GM23338 (cell line): Measurements from ENCODE around the gene SLC9A9. TPM values are rescaled to one million over a fixed set of nuclear protein-coding genes. Genes with fewer than 3 reads are reported as not detected.
A peak's percentile ranks its signal among the peaks of the same experiment; 100 is the strongest.

Experiments
- ATAC-seq: fragments of 200-7000 bp; cut with Tn5 transposase; 3 replicates; pipeline ENCODE4 v1.9.1; 2020
- DNase-seq: peaks from one replicate; pipeline ENCODE4 v3.0.0-alpha.2; 2015; ENCODE audit warnings: low spot score
- H2AFZ ChIP-seq: fragments of 200-600 bp; sonication (generic); 2 replicates; pipeline ENCODE4 v1.8.0; 2016; ENCODE audit warnings: antibody characterized with exemption, mild to moderate bottlenecking, moderate library complexity
- H3F3A ChIP-seq: fragments of 200-600 bp; sonication (generic); replicated peaks from 2 replicates; pipeline ENCODE4 v1.8.0; 2017; ENCODE audit warnings: antibody characterized with exemption, mixed run types, low read depth
- H3K27ac ChIP-seq: fragments of 200-600 bp; sonication (generic); 2 replicates; pipeline ENCODE4 v1.6.1; 2016; ENCODE audit warnings: low read depth
- H3K27me3 ChIP-seq: fragments of 200-600 bp; sonication (generic); 2 replicates; pipeline ENCODE4 v1.8.0; 2016; ENCODE audit warnings: mild to moderate bottlenecking, mixed run types, moderate library complexity; ENCODE audit not compliant: insufficient read depth
- H3K36me3 ChIP-seq: fragments of 200-600 bp; sonication (generic); 2 replicates; pipeline ENCODE4 v1.8.0; 2016; ENCODE audit warnings: mild to moderate bottlenecking; ENCODE audit not compliant: insufficient read depth
- H3K4me1 ChIP-seq: fragments of 200-600 bp; sonication (generic); 2 replicates; pipeline ENCODE4 v1.8.0; 2016; ENCODE audit warnings: mild to moderate bottlenecking, moderate library complexity; ENCODE audit not compliant: insufficient read depth
- H3K4me2 ChIP-seq: fragments of 200-600 bp; sonication (generic); 2 replicates; pipeline ENCODE4 v1.7.1; 2017; ENCODE audit warnings: mixed run types
- H3K4me3 ChIP-seq: fragments of 200-600 bp; sonication (generic); 2 replicates; pipeline ENCODE4 v1.6.1; 2016; ENCODE audit warnings: mixed run types
- H3K79me2 ChIP-seq: fragments of 200-600 bp; sonication (generic); replicated peaks from 2 replicates; pipeline ENCODE4 v1.8.0; 2017; ENCODE audit warnings: mild to moderate bottlenecking; ENCODE audit not compliant: insufficient read depth
- H3K9me2 ChIP-seq: fragments of 200-600 bp; sonication (generic); 2 replicates; pipeline ENCODE4 v1.8.0; 2017; ENCODE audit not compliant: insufficient read depth
- H4K20me1 ChIP-seq: fragments of 200-600 bp; sonication (generic); replicated peaks from 2 replicates; pipeline ENCODE4 v1.8.0; 2017; ENCODE audit warnings: mild to moderate bottlenecking; ENCODE audit not compliant: insufficient read depth
- H3K27ac Mint-ChIP-seq: 2 replicates; pipeline ENCODE4 v1.8.0; 2020; ENCODE audit warnings: inconsistent platforms, mild to moderate bottlenecking, moderate library complexity, mixed read lengths
- H3K27me3 Mint-ChIP-seq: 3 replicates; pipeline ENCODE4 v1.8.0; 2022; ENCODE audit warnings: low read depth, mild to moderate bottlenecking, moderate library complexity, mixed read lengths, inconsistent platforms; ENCODE audit not compliant: insufficient read depth, poor library complexity
- H3K36me3 Mint-ChIP-seq: 3 replicates; pipeline ENCODE4 v1.8.0; 2021; ENCODE audit warnings: low read depth, mild to moderate bottlenecking, inconsistent platforms, moderate library complexity, mixed read lengths
- H3K4me1 Mint-ChIP-seq: 3 replicates; pipeline ENCODE4 v1.8.0; 2020; ENCODE audit warnings: mild to moderate bottlenecking, inconsistent platforms, mixed read lengths
- H3K4me3 Mint-ChIP-seq: 3 replicates; pipeline ENCODE4 v1.8.0; 2021; ENCODE audit warnings: moderate library complexity, mild to moderate bottlenecking, inconsistent platforms, mixed read lengths
- H3K9me3 Mint-ChIP-seq: 3 replicates; pipeline ENCODE4 v1.8.0; 2020; ENCODE audit warnings: moderate library complexity, mild to moderate bottlenecking, inconsistent platforms, mixed read lengths
- CREB1 ChIP-seq: fragments of 250-450 bp; sonication (Bioruptor Pico); IDR thresholded peaks from 2 replicates; pipeline ENCODE4 v1.5.0; 2020; ENCODE audit warnings: low read depth, mild to moderate bottlenecking, moderate library complexity
- CTCF ChIP-seq, 2 experiments: fragments of 200-600 bp in 1 of 2; sonication (generic) in 1 of 2; conservative IDR thresholded peaks; 2 replicates each; pipeline versions ENCODE4 v1.5.1 to v1.6.1; 2016 to 2017; ENCODE audit warnings: antibody characterized with exemption in 2 of 2, low read depth in 2 of 2, mild to moderate bottlenecking in 2 of 2, moderate library complexity in 1 of 2
- ETS1 ChIP-seq: IDR thresholded peaks from 2 replicates; pipeline ENCODE4 v1.6.1; 2016; ENCODE audit warnings: antibody characterized with exemption
- EZH2 ChIP-seq: fragments of 200-600 bp; sonication (generic); IDR thresholded peaks from one replicate; pipeline ENCODE4 v1.8.0; 2017; ENCODE audit warnings: antibody characterized with exemption, mild to moderate bottlenecking, low read depth; ENCODE audit not compliant: unreplicated experiment
- EZH2phosphoT487 ChIP-seq: fragments of 200-600 bp; sonication (generic); IDR thresholded peaks from one replicate; pipeline ENCODE4 v1.8.1; 2018; ENCODE audit warnings: antibody characterized with exemption; ENCODE audit not compliant: unreplicated experiment
- JUNB ChIP-seq: IDR thresholded peaks from one replicate; pipeline ENCODE4 v1.6.1; 2016; ENCODE audit warnings: antibody characterized with exemption; ENCODE audit not compliant: unreplicated experiment
- NANOG ChIP-seq: IDR thresholded peaks from 2 replicates; pipeline ENCODE4 v1.6.1; 2016; ENCODE audit warnings: antibody characterized with exemption, borderline replicate concordance
- POLR2AphosphoS5 ChIP-seq: IDR thresholded peaks from 2 replicates; pipeline ENCODE4 v1.6.1; 2016; ENCODE audit warnings: antibody characterized with exemption, low read depth
- REST ChIP-seq: IDR thresholded peaks from one replicate; pipeline ENCODE4 v1.6.1; 2018; ENCODE audit warnings: antibody characterized with exemption; ENCODE audit not compliant: unreplicated experiment
- STAT1 ChIP-seq: IDR thresholded peaks from one replicate; pipeline ENCODE4 v1.6.1; 2016; ENCODE audit warnings: antibody characterized with exemption; ENCODE audit not compliant: unreplicated experiment
- ZNF114 ChIP-seq: fragments of 250-450 bp; sonication (Bioruptor Pico); IDR thresholded peaks from 2 replicates; pipeline ENCODE4 v1.5.0; 2020; ENCODE audit warnings: mild to moderate bottlenecking, moderate library complexity
- ZNF331 ChIP-seq: fragments of 250-450 bp; sonication (Bioruptor Pico); IDR thresholded peaks from 2 replicates; pipeline ENCODE4 v1.5.0; 2020; ENCODE audit warnings: low read depth, mild to moderate bottlenecking, moderate library complexity
- ZNF462 ChIP-seq: fragments of 250-450 bp; sonication (Bioruptor Pico); IDR thresholded peaks from 2 replicates; pipeline ENCODE4 v1.5.0; 2020; ENCODE audit warnings: mild to moderate bottlenecking, moderate library complexity
- polyA plus RNA-seq: library from polyadenylated mRNA; unstranded; fragments of >200 nt; fragmentation: Nextera tagmentation; extraction: Ambion mirVana; gene quantifications from 2 replicates; pipeline ENCODE4 v1.2.1, GENCODE V29; 2016
- total RNA-seq: library from RNA; depleted of rRNA; stranded (reverse); fragments of >200 nt; shearing (Covaris generic); gene quantifications from 2 replicates; pipeline ENCODE4 v1.2.3, GENCODE V29; 2014

Gene SLC9A9
- total and polyA plus RNA-seq, 2 experiments from 2014 or later: 1.3 to 1.6 TPM

DNA sequence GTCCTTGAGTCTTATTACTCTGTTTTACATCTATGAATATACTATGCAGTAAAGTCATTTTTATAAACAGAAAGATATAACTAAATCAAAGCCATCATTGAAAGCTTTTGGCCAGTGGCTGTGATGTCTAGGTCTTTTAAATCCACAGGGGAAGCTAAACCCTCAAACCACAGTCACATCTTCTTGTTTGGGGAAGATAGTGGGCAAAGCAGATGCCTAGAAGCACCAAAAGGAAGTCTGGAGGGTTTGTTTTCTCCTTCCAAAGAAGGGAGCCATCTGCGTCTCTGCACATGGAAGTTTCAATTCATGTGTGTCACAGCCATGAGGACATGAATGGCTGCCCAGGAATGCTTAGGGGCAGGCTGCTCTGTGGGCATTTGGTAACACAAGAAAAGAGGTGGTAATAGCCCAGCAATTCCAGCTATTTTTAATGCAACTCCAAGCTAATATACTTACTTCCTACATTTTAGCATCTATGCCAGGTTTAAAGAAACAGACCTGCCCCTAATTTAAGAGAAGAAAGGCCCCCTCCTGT lies 322.2 kb downstream of the SLC9A9 start:
- Histone ChIP-seq H2AFZ (peak overlapping the region; percentile 67), H3F3A (no peaks in the 10 kb centered on the region), H3K9me2 (peaks cover 7% of the 10 kb centered on the region), H3K4me2 (no peak overlapping the region), H3K79me2 (no peaks in the 10 kb centered on the region), H3K4me1 (no peaks in the 10 kb centered on the region), H3K27me3 (no peaks in the 10 kb centered on the region), H3K36me3 (no peaks in the 10 kb centered on the region), H3K27ac (no peak overlapping the region), H4K20me1 (no peaks in the 10 kb centered on the region), H3K4me3 (no peak overlapping the region)
- Mint-ChIP-seq H3K4me1 (no peaks in the 10 kb centered on the region), H3K4me3 (no peak overlapping the region), H3K27ac (no peak overlapping the region), H3K36me3 (no peaks in the 10 kb centered on the region), H3K9me3 (no peaks in the 10 kb centered on the region), H3K27me3 (no peaks in the 10 kb centered on the region)
- ATAC-seq (no peak), DNase-seq (no peak)
- TF ChIP-seq ETS1 (no peak), CTCF (conservative IDR thresholded peaks at IDR 0.05; ENCODE audit: low read depth in 2 of 2) (no peak), REST (no peak), EZH2phosphoT487 (no peak), POLR2AphosphoS5 (no peak), ZNF114 (no peak), ZNF331 (CRISPR knock-in tag) (no peak), STAT1 (no peak), NANOG (no peak), EZH2 (no peak), JUNB (no peak), ZNF462 (CRISPR knock-in tag) (no peak), CREB1 (CRISPR knock-in tag) (no peak)
